A172 (cell line): ENCODE measurements around the gene SBF1. TPM values are rescaled to one million over a fixed set of nuclear protein-coding genes. Genes with fewer than 3 reads are reported as not detected.
"Not testable (repeated sequence)": the region's sequence is repeated elsewhere in the genome, so short reads cannot be mapped to it uniquely, and the experiment has no call there.

ENCODE experiments used
- DNase-seq: peaks from one replicate; pipeline ENCODE4 v3.0.0-alpha.2; 2015; ENCODE audit warnings: low spot score
- total RNA-seq: library from RNA; depleted of rRNA; stranded (reverse); fragments of >200 nt; shearing (Covaris generic); gene quantifications from 2 replicates; pipeline ENCODE4 v1.2.3, GENCODE V29; 2014

SBF1 gene
- total RNA-seq, 1 experiment from 2014 or later = 48.2 TPM

- no peak for DNase-seq
Measured at GRCh38 chr22:50422961-50423815, 51.6 kb downstream of the SBF1 start.

- DNase-seq = no peak
Measured at GRCh38 chr22:50422046-50422445, 52.8 kb downstream of the SBF1 start.

GRCh38 chr22:50420581-50420980 is 54.3 kb downstream of the SBF1 start:
- DNase-seq = no peak

- DNase-seq = no peak
Measured at GRCh38 chr22:50420015-50420414, 54.8 kb downstream of the SBF1 start.

- DNase-seq = no peak
Measured at GRCh38 chr22:50419116-50419515, 55.7 kb downstream of the SBF1 start.

GRCh38 chr22:50418624-50419023 is 56.2 kb downstream of the SBF1 start:
- DNase-seq = no peak

- DNase-seq = no peak
Measured at GRCh38 chr22:50417411-50418210, 57.2 kb downstream of the SBF1 start.

GRCh38 chr22:50416996-50417395 is 57.8 kb downstream of the SBF1 start:
- DNase-seq = no peak

- DNase-seq = no peak
Measured at GRCh38 chr22:50415426-50415825, 59.4 kb downstream of the SBF1 start.

- no peak for DNase-seq
Measured at GRCh38 chr22:50414476-50415248, 60.2 kb downstream of the SBF1 start.

GRCh38 chr22:50408954-50409353 is 65.9 kb downstream of the SBF1 start:
- DNase-seq = not testable (repeated sequence)

- no peak for DNase-seq
Measured at GRCh38 chr22:50408311-50408710, 66.5 kb downstream of the SBF1 start.

GRCh38 chr22:50406416-50407170 is 68.2 kb downstream of the SBF1 start:
- DNase-seq = no peak

GRCh38 chr22:50403701-50404101 is 71.1 kb downstream of the SBF1 start:
- DNase-seq = no peak

- no peak for DNase-seq
Measured at GRCh38 chr22:50401907-50402306, 72.9 kb downstream of the SBF1 start.

GRCh38 chr22:50400931-50401330 is 73.9 kb downstream of the SBF1 start:
- no peak for DNase-seq

GRCh38 chr22:50400406-50400805 is 74.4 kb downstream of the SBF1 start:
- no peak for DNase-seq

- no peak for DNase-seq
Measured at GRCh38 chr22:50399751-50400331, 75.0 kb downstream of the SBF1 start.

- no peak for DNase-seq
Measured at GRCh38 chr22:50398831-50399648, 75.8 kb downstream of the SBF1 start.
